SK-N-SH treated with all-trans-retinoic acid at 6 μM for 48 hours (cell line): ENCODE data around the gene MARVELD1.

Source experiments
- ARNTL ChIP-seq: fragments of 450-650 bp; formaldehyde crosslinking; IDR thresholded peaks from 2 replicates; pipeline ENCODE4 v1.5.0; 2020; ENCODE audit warnings: low read depth, mild to moderate bottlenecking, moderate library complexity, borderline replicate concordance
- BACH2 ChIP-seq: fragments of 250-450 bp; sonication (Bioruptor Pico); IDR thresholded peaks from 2 replicates; pipeline ENCODE4 v1.9.0; 2021; ENCODE audit warnings: mild to moderate bottlenecking, borderline replicate concordance
- GLIS3 ChIP-seq: fragments of 250-450 bp; sonication (Bioruptor Pico); IDR thresholded peaks from 2 replicates; pipeline ENCODE4 v1.5.0; 2020; ENCODE audit warnings: mild to moderate bottlenecking, moderate library complexity
- RARB ChIP-seq: fragments of 250-450 bp; sonication (Bioruptor Pico); IDR thresholded peaks from 2 replicates; pipeline ENCODE4 v1.8.0; 2021; ENCODE audit warnings: mild to moderate bottlenecking, moderate library complexity
- SNAI2 ChIP-seq: fragments of 250-450 bp; sonication (Bioruptor Pico); IDR thresholded peaks from 2 replicates; pipeline ENCODE4 v1.5.0; 2020; ENCODE audit warnings: mild to moderate bottlenecking, moderate library complexity
- TOX ChIP-seq: fragments of 250-450 bp; sonication (Bioruptor Pico); IDR thresholded peaks from 2 replicates; pipeline ENCODE4 v1.8.0; 2021; ENCODE audit warnings: mild to moderate bottlenecking, moderate library complexity, borderline replicate concordance
- ZC3H10 ChIP-seq: fragments of 250-450 bp; sonication (Bioruptor Pico); IDR thresholded peaks from 2 replicates; pipeline ENCODE4 v1.5.1; 2021; ENCODE audit warnings: mild to moderate bottlenecking, moderate library complexity
- ZFP30 ChIP-seq: fragments of 450-650 bp; formaldehyde crosslinking; IDR thresholded peaks from 2 replicates; pipeline ENCODE4 v1.5.0; 2022; ENCODE audit warnings: mild to moderate bottlenecking, moderate library complexity
- ZNF565 ChIP-seq: fragments of 450-650 bp; formaldehyde crosslinking; conservative IDR thresholded peaks from 2 replicates; pipeline ENCODE4 v1.5.0; 2020; ENCODE audit warnings: low read depth, mild to moderate bottlenecking, moderate library complexity
- ZNF70 ChIP-seq: fragments of 450-650 bp; formaldehyde crosslinking; IDR thresholded peaks from 2 replicates; pipeline ENCODE4 v1.5.0; 2020; ENCODE audit warnings: mild to moderate bottlenecking, moderate library complexity
- TF ChIP-seq, protein P1 (sequence below): fragments of 250-450 bp; sonication (Bioruptor Pico); IDR thresholded peaks from 2 replicates; pipeline ENCODE4 v1.8.0; 2020; ENCODE audit warnings: mild to moderate bottlenecking, moderate library complexity, borderline replicate concordance
- TF ChIP-seq, protein P2 (sequence below): fragments of 250-450 bp; sonication (Bioruptor Pico); IDR thresholded peaks from 2 replicates; pipeline ENCODE4 v1.5.1; 2020; ENCODE audit warnings: low read depth, mild to moderate bottlenecking, moderate library complexity
- TF ChIP-seq, protein P3 (sequence below): fragments of 250-450 bp; sonication (Bioruptor Pico); IDR thresholded peaks from 2 replicates; pipeline ENCODE4 v1.8.0; 2021; ENCODE audit warnings: low read depth, mild to moderate bottlenecking, moderate library complexity, borderline replicate concordance

DNA sequence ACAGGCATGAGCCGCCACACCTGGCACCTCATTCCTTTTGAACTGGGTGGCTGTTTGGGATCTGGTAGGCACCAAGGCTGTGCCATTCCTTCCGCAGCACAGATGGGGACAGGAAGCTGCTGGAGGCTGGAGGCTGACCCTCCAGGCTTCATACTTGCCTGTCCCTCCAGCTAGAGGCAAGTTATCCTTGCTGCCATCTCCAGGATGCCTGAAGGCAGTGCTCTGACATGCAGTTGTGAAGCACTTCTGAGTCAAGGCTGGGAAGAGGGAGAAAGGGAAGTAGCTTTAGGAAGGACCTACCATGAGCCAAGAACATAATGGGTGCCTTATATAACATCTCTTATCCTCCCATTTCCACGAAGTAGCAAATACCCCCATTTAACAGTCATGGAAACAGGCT is 9.5 kb downstream of the MARVELD1 start:
- TF ChIP-seq RARB (CRISPR knock-in tag) (no peak), ZFP30 (CRISPR knock-in tag) (no peak), ZNF70 (CRISPR knock-in tag) (no peak), BACH2 (no peak), ZNF565 (CRISPR knock-in tag) (no peak), SNAI2 (CRISPR knock-in tag) (no peak), ZC3H10 (CRISPR knock-in tag) (no peak), GLIS3 (no peak), TOX (CRISPR knock-in tag) (no peak), ARNTL (CRISPR knock-in tag) (no peak)
- TF ChIP-seq, protein P1, sequence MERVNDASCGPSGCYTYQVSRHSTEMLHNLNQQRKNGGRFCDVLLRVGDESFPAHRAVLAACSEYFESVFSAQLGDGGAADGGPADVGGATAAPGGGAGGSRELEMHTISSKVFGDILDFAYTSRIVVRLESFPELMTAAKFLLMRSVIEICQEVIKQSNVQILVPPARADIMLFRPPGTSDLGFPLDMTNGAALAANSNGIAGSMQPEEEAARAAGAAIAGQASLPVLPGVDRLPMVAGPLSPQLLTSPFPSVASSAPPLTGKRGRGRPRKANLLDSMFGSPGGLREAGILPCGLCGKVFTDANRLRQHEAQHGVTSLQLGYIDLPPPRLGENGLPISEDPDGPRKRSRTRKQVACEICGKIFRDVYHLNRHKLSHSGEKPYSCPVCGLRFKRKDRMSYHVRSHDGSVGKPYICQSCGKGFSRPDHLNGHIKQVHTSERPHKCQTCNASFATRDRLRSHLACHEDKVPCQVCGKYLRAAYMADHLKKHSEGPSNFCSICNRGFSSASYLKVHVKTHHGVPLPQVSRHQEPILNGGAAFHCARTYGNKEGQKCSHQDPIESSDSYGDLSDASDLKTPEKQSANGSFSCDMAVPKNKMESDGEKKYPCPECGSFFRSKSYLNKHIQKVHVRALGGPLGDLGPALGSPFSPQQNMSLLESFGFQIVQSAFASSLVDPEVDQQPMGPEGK (CRISPR knock-in tag), result no peak
- TF ChIP-seq, protein P2, sequence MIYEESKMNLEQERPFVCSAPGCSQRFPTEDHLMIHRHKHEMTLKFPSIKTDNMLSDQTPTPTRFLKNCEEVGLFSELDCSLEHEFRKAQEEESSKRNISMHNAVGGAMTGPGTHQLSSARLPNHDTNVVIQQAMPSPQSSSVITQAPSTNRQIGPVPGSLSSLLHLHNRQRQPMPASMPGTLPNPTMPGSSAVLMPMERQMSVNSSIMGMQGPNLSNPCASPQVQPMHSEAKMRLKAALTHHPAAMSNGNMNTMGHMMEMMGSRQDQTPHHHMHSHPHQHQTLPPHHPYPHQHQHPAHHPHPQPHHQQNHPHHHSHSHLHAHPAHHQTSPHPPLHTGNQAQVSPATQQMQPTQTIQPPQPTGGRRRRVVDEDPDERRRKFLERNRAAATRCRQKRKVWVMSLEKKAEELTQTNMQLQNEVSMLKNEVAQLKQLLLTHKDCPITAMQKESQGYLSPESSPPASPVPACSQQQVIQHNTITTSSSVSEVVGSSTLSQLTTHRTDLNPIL, result no peak
- TF ChIP-seq, protein P3, sequence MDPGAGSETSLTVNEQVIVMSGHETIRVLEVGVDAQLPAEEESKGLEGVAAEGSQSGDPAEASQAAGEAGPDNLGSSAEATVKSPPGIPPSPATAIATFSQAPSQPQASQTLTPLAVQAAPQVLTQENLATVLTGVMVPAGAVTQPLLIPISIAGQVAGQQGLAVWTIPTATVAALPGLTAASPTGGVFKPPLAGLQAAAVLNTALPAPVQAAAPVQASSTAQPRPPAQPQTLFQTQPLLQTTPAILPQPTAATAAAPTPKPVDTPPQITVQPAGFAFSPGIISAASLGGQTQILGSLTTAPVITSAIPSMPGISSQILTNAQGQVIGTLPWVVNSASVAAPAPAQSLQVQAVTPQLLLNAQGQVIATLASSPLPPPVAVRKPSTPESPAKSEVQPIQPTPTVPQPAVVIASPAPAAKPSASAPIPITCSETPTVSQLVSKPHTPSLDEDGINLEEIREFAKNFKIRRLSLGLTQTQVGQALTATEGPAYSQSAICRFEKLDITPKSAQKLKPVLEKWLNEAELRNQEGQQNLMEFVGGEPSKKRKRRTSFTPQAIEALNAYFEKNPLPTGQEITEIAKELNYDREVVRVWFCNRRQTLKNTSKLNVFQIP (CRISPR knock-in tag), result no peak
